Measurements from ENCODE around the gene TAF10. TPM values are rescaled to one million over a fixed set of nuclear protein-coding genes. Genes with fewer than 3 reads are reported as not detected.
A peak's percentile ranks its signal among the peaks of the same experiment; 100 is the strongest.

The TAF10 gene
- total RNA-seq, 4 donors from 2014 or later = 49.8 to 77.8 (median 65.7) TPM

GRCh38 chr11:6570691-6571427, 41.2 kb downstream of the TAF10 start:
- DNase-seq (peak in 1 of 2 donors; percentile 89), ATAC-seq (peak in 1 of 2 donors; percentile 69)
- TF ChIP-seq CTCF (IDR thresholded peaks at IDR 0.05 in 4 of 5, conservative IDR thresholded peaks at IDR 0.05 in 1 of 5) = peak in 2 of 5 experiments; percentile 36 to 37
- peak; percentile 53 to 71 for TF ChIP-seq POLR2A (IDR thresholded peaks at IDR 0.05)
- no peaks in the 10 kb centered on the region for H3K9me3 ChIP-seq
- H3K27me3 ChIP-seq = no peaks in the 10 kb centered on the region
- peak overlapping the region in 2 of 4 donors; percentile 8 to 35 for H3K4me3 ChIP-seq
- H3K4me1 ChIP-seq = peaks cover 25 to 28% of the 10 kb centered on the region in 2 donors
- intact Hi-C loops (cut with DNase I; ENCODE audit: low total_unique reads) (loop anchor here (1.0 kb wide), 1 partner anchor 31 kb away; no protein-coding TSS in a partner anchor), in situ Hi-C loops (cut with MboI; ENCODE audit: low sequenced_read_pairs in 4 of 4) (no loop called here)
- peak overlapping the region in 3 of 4 donors; percentile 74 to 86 (median 80) for H3K27ac ChIP-seq
- H3K36me3 ChIP-seq = peaks cover 0 to 3% of the 10 kb centered on the region in 2 donors

GRCh38 chr11:6569706-6570105, 42.3 kb downstream of the TAF10 start:
- Histone ChIP-seq H3K27me3 (no peaks in the 10 kb centered on the region), H3K27ac (peak overlapping the region in 2 of 4 donors; percentile 80 to 86), H3K9me3 (no peaks in the 10 kb centered on the region), H3K4me1 (peaks cover 25 to 28% of the 10 kb centered on the region in 2 donors), H3K4me3 (no peak overlapping the region), H3K36me3 (peaks cover 0 to 4% of the 10 kb centered on the region in 2 donors)
- intact Hi-C loops (cut with DNase I; ENCODE audit: low total_unique reads) = no loop called here
- in situ Hi-C loops (cut with MboI; ENCODE audit: low sequenced_read_pairs in 4 of 4) = no loop called here
- ATAC-seq (no peak), DNase-seq (no peak)
- TF ChIP-seq POLR2A (IDR thresholded peaks at IDR 0.05) = no peak
- TF ChIP-seq CTCF (IDR thresholded peaks at IDR 0.05 in 4 of 5, conservative IDR thresholded peaks at IDR 0.05 in 1 of 5) = no peak

- Histone ChIP-seq H3K9me3 (no peaks in the 10 kb centered on the region), H3K27me3 (no peaks in the 10 kb centered on the region), H3K4me1 (peaks cover 25 to 28% of the 10 kb centered on the region in 2 donors), H3K4me3 (no peak overlapping the region), H3K27ac (peak overlapping the region; percentile 78 to 88 (median 86)), H3K36me3 (peaks cover 0 to 5% of the 10 kb centered on the region in 2 donors)
- TF ChIP-seq CTCF (IDR thresholded peaks at IDR 0.05 in 4 of 5, conservative IDR thresholded peaks at IDR 0.05 in 1 of 5) (no peak), POLR2A (IDR thresholded peaks at IDR 0.05) (no peak)
- in situ Hi-C loops (cut with MboI; ENCODE audit: low sequenced_read_pairs in 4 of 4) = no loop called here
- intact Hi-C loops (cut with DNase I; ENCODE audit: low total_unique reads) = no loop called here
- peak in 1 of 2 donors; percentile 66 for DNase-seq
- ATAC-seq = peak in 1 of 2 donors; percentile 13
Measured at GRCh38 chr11:6568191-6568918, 43.7 kb downstream of the TAF10 start.

- Histone ChIP-seq H3K36me3 (peaks cover 0 to 4% of the 10 kb centered on the region in 2 donors), H3K9me3 (no peaks in the 10 kb centered on the region), H3K27me3 (no peaks in the 10 kb centered on the region), H3K4me1 (peaks cover 25 to 28% of the 10 kb centered on the region in 2 donors), H3K4me3 (no peak overlapping the region), H3K27ac (peak overlapping the region; percentile 78 to 88 (median 86))
- ATAC-seq (peak in 1 of 2 donors; percentile 24), DNase-seq (no peak)
- intact Hi-C loops (cut with DNase I; ENCODE audit: low total_unique reads) (loop anchor here (2.0 kb wide), 1 partner anchor 21 kb away; no protein-coding TSS in a partner anchor), in situ Hi-C loops (cut with MboI; ENCODE audit: low sequenced_read_pairs in 4 of 4) (no loop called here)
- TF ChIP-seq CTCF (IDR thresholded peaks at IDR 0.05 in 4 of 5, conservative IDR thresholded peaks at IDR 0.05 in 1 of 5) (no peak), POLR2A (IDR thresholded peaks at IDR 0.05) (peak in 1 of 2 donors; percentile 22)
Measured at GRCh38 chr11:6567371-6567745, 44.7 kb downstream of the TAF10 start.
